GM19395 (cell line): ENCODE results near the gene PRB4.
"Not testable (repeated sequence)": the region's sequence is repeated elsewhere in the genome, so short reads cannot be mapped to it uniquely, and the experiment has no call there.

Source experiments
- ATAC-seq: cut with Tn5 transposase; IDR thresholded peaks from one replicate; pipeline ENCODE4 v1.9.1; 2021; ENCODE audit warnings: mild to moderate bottlenecking, moderate library complexity; ENCODE audit not compliant: unreplicated experiment

PRB4 gene

DNA sequence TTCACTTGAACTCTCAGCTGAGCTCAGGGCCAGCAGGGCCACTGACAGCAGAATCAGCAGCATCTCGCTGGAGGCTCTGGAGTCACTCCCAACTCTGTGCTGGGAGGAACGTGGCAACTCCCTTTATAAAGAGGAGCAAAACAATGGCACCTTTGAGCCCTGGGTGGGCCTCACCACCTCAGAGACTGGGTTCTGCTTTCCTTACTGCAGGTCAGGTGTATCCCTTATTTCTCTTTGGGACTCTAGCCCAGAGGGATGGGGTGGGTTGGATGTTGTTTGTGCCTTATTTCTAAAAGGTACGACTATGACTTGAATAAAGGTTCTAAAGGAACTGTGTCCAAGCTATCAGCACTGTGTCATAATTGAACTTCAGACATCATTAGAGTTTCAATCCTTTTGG, at the start of gene PRB4:
PRB4 (minus strand) TSS at position 101 of the 400 bp plus-strand sequence; CDS start at position 63, 38 bp downstream.
- no peak for ATAC-seq

DNA sequence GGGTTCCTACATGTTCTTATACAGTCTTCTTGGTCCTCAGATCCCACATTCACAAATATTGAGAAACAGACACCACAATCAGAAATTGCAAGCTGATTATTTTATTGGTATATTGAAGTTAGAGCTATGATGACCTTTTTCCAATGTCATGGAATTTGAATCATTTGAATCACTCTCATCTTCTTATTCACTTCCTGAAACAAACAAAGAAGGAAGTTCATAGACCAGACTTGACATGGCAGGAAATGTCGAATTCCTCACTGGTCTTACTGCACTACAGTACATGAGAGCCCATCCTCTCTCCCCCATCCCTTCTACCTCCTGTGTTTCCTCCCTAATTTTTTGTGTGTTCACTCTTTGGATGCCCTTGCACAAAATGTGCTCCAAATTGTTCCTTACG, 41.5 kb upstream of the PRB4 start:
- ATAC-seq: not testable (repeated sequence)

DNA sequence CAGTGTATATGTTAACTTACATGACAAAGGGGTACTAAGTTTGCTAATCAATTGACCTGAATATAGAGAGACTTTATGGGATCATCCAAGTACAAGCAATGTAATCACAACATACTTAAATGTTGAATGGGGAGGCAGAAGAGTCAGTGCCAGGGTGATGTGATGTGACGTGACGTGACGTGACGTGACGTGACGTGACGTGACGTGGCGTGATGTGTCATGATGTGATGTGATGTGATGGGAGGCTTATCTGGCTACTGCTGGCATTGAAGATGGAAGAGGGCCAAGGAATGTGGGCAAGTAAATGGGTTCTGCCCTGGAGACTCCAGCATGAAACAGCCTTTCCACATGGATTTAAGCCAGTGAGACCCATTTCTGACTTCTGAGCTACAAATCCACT, 38.2 kb upstream of the PRB4 start:
- no peak for ATAC-seq

DNA sequence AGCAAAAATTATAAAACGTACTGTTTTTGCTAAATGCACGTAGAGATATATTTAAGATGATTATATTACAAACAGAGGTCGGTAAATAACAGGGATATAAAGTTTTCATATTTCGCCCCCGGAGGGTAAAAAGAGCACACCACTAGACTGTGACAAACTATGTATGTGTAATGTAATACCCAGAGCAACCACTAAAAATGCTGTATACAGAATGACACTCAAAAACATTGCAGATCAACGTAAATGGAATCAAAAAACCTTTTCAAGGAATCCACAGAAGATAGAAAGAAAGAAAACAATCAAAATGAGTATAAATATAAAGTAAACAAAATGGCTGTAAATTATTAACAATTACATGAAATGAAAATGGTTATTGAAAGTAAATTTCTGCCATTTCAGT, 37.6 kb upstream of the PRB4 start:
- no peak for ATAC-seq

DNA sequence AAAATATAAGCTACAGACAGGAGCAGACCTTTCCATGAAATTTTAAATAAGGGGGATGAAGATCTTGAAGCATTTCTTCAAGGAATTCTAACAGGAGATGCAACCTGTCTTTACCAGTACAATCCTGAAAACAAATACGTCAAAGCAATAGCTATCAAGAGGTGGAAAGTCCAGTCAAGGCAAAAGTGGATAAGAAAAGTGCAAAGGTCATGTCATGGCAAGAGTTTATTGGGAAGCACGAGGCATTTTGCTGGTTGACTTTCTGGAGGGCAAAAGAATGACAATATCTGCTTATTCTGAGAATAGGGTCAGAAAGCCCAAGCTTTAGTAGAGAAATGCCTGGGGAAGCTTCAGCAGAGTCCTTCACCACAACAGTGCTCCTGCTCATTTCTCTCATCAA, 34.3 kb upstream of the PRB4 start:
- ATAC-seq: no peak

DNA sequence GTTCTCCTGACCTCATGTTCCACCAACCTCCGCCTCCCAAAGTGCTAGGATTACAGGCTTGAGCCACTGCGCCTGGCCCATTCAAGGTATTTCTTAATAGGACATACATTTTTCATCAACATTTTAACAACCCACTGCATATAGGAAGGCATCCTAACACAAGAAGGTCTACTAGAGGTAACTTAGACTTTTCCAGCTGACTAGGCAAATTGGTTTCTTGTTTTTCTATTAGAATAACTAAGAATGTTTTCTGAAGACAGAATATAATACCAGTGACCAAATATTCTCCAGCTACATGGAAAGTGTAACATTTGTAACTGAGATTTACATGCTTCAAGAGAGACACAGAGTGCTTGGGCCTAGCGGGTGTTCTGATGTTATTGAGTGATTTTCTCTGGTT, 14.2 kb upstream of the PRB4 start:
- ATAC-seq: no peak

DNA sequence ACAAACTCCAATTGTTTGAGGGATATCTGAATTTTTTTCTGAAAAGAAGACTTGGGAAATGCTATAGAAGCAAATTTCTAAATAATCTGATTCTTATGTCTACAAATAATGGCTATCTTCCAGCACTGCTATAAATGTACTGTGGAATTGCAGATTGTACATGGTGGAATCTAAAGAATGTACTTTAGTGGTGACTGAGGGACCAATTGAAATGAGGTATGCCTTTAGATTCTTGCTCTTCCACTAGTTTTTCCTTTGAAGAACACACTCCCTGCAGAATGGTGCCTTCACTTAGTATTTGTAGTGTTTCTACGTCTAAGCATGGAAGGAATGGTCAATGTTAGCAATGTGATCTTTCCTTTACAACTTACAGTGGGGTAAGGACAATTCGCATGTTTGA, 11.7 kb upstream of the PRB4 start:
- no peak for ATAC-seq

DNA sequence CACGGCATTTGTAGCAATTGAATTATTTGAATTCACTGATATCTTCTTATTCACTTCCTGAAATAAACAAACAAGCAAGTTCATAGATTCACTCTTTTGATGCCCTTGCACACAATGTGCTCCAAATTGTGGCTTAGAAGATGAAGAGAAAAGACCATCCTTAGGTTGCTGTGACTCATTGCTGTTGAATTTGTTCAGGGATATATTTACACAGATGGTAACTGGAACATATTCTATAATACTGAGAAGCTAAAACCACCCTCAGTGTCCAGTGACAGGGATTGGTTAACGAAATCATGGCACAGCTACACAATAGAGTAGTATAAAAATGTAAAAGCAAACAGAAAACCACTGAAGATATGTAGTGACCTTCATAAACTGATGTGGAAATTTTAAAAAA, 3.1 kb downstream of the PRB4 start:
- no peak for ATAC-seq

DNA sequence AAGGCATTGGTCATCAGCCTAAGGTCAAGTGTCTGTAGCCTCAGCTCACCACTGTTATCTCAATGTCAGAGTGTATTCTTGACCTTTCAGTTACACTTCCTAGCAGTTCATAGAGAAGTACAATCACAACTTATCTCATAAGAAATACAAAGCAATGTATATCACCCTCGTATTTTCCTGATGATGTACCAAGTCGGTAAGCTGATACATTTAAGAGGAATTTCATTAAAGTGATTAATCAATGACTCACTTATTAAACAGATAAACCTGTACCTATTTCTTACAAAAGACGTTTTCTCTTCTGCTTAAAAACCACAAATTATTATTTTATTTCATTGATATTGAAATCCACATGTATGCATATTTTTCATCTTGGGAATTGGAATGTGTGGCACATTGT, 36.8 kb downstream of the PRB4 start:
- ATAC-seq: no peak

DNA sequence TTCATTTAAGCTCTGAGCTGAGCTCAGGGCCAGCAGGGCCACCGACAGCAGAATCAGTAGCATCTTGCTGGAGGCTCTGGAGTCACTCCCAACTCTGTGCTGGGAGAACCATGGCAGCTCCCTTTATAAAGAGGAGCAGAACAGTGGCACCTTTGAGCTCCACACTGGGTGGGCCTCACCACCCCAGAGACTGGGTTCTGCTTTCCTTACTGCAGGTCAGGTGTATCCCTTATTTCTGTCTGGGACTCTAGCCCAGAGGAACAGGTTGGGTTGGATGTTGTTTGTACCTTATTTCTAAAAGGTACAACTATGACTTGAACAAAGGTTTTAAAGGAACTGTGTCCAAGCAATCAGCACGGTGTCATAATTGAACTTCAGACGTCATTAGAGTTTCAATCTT, 40.6 kb downstream of the PRB4 start, which contains the start of gene PRB3:
PRB3 (minus strand) TSS at position 101 of the 400 bp plus-strand sequence; CDS start at position 63, 38 bp downstream.
- no peak for ATAC-seq

DNA sequence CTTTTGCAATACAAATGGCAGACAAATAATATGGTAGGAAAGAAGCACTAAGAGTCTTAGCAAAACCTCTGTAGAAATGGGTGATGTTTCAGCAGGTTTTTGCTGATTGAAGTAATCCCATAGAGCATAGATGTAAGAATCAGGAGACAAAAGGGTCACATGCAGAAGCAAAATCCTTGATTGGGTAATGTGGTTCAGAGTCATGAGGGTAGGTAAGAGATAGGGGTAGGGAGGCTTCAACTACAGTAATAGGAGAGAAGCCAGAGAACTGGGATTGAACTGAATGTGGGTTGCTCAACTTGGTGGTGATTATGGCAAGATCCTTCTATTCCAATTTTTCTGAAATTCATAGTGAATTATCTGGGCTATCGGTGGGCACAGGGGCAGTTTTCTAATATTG, 45.7 kb downstream of the PRB4 start:
- ATAC-seq: no peak
